Erythroblast (primary cell): ENCODE results near the gene CDC25A.
A peak's percentile ranks its signal among the peaks of the same experiment; 100 is the strongest.
"Not testable (repeated sequence)": the region's sequence is repeated elsewhere in the genome, so short reads cannot be mapped to it uniquely, and the experiment has no call there.

Experiments
- DNase-seq, 2 experiments: peaks; one replicate each; lab custom pipeline; 2025; lab: John Stamatoyannopoulos, UW
- GATA1 ChIP-seq: IDR thresholded peaks from 2 replicates; pipeline ENCODE4 v1.6.1; 2011; ENCODE audit warnings: low read depth, mild to moderate bottlenecking, control low read depth, low read length, moderate library complexity
- POLR2A ChIP-seq: IDR thresholded peaks from 2 replicates; pipeline ENCODE4 v1.6.1; 2011; ENCODE audit warnings: mild to moderate bottlenecking, low read length

The CDC25A gene

DNA sequence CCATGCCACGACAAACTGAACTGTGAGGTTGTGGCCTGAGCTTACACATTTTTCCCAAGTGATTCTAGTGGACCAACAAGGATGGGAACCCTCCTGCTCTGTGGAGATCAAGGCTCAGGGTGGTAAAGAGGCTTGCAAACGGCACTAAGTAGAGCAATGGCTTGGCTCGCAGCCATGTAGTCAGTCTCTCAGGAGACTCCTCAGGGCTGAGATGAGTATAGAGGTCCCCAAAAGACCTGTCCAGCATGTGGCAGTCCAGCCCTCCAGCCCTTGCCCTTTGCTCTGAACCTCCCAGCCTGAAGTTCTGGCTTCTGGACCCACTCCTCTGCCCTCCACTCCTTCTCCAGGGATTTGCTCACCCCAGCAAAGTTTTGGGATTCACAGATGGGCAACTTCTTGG lies 26.8 kb upstream of the CDC25A start:
- no peak for DNase-seq
- TF ChIP-seq POLR2A (no peak), GATA1 (no peak)

DNA sequence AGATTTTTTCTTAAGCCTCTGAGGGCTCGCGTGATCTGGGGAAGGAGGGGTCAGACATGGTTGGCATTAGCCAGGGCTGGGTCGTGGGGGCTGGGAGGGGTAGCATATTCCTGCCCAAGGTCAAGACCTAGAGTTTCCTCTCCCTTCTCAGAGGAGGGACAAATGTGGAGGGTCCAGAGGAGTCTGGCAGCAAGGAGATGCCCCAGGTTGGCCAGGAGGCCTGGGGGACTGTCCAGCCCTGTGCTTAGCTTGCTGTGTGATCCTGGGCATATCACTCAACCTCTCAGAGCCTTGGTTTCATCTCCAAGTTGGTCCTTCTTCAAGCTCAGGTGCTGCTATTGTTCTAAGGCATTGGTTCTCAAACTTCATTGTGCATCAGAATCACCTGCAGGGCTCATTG lies 26.0 kb upstream of the CDC25A start:
- no peak for DNase-seq
- no peak for TF ChIP-seq POLR2A
- TF ChIP-seq GATA1 = no peak

- not testable (repeated sequence) for DNase-seq
Observed at GRCh38 chr3:48211776-48212175, 23.6 kb upstream of the CDC25A start.

- DNase-seq = not testable (repeated sequence)
Observed at GRCh38 chr3:48210534-48210933, 22.3 kb upstream of the CDC25A start.

DNA sequence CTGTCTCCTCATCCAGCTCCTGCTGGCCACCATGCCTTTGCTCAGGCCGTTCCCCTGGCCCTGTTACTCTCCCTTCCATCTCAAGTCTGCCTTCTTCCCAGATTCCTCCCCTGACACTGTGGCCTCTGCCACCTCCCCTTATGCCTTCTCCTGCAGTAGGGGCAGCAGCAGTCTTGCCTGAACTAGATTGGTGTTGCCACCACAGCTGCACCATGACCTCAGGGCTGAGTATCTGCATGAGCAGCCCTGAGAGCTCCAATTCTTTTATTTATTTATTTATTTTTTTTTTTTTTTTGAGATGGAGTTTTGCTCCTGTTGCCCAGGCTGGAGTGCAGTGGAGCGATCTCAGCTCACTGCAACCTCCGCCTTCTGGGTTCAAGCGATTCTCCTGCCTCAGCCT lies 21.2 kb upstream of the CDC25A start:
- TF ChIP-seq POLR2A = no peak
- TF ChIP-seq GATA1 = no peak
- DNase-seq = no peak

DNA sequence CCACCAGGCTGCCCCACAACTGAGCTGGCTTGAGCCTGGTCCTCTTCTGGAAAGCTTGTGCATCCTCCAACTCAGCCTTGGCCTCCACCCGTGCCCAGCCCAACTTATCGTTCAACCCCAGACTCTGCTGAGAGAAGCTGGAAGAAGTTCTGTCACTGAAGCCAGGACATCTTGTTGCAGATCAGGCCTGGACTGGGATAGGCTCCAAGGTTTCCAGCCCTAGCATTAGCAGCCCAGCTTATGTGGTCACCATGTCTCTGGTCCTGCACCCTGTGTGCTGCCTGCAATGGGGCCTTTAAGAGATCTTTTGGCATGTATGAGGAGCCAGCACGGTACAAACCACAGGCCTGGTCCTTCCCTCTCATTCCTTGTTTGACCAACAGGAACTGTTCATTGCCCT lies 19.9 kb upstream of the CDC25A start:
- TF ChIP-seq POLR2A (peak; percentile 17), GATA1 (no peak)
- DNase-seq = peak; percentile 77 to 85

DNA sequence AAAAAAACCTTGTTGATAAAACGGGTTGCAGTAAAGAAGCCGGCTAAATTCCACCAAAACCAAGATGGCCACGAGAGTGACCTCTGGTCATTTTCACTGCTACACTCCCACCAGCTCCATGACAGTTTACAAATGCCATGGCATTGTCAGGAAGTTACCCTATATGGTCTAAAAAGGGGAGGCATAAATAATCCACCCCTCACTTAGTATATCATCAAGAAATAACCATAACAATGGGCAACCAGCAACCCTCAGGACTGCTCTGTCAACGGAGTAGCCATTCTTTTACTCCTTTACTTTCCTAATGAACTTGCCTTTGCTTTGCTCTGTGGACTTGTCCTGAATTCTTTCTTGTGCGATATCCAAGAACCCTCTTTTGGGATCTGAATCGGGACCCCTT lies 14.4 kb upstream of the CDC25A start:
- TF ChIP-seq GATA1 = no peak
- no peak for TF ChIP-seq POLR2A
- DNase-seq = no peak

DNA sequence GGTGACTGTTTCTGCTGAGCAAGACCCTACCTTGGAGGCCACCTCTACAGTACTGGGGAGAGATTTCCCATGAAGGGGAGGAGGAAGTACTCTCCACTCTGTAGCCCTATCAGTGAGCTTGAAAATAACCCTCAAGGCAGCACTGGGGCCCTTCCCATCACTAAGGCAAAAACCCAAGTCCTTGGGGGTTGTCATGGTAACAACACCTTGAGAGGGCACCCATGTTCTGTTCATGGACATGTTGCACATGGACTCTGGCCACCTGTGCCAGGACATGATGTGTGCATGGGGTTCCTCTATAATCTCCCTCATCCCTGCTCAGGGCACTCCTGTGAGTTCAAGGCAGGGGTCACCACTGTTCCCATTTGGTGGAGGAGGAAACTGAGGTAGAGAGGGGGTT lies 10.9 kb upstream of the CDC25A start:
- TF ChIP-seq GATA1 (no peak), POLR2A (no peak)
- no peak for DNase-seq

GRCh38 chr3:48196611-48197010 lies 8.4 kb upstream of the CDC25A start:
- no peak for DNase-seq
- no peak for TF ChIP-seq GATA1
- TF ChIP-seq POLR2A = no peak

DNA sequence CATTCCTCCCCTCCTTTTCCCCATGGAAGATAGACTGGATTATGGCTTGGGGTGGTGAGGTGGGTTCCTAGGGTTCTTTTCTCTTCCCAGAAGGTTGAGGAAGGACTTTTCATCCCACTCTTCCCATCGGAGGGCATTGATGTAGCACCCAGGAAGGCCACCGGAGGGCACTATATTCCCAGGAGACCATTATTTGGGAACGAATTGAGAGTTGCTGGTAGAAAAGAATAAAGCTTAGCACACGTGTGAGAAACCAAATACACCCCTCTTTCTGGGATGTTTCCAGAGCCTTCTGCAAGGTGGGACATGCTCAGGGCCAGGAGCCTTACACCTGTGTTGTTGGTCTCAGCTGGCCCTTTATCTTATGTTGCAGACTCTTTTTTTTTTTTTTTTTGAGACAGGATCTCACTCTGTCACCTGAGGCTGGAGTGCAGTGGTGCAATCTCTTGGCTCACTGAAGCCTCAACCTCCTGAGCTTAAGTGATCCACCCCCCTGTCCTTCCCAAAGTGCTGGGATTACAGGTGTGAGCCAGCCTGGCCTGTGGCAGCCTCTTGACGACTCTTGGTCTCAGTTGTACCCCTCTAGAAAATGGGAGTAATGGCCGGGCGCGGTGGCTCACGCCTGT lies 6.3 kb upstream of the CDC25A start:
- peak; percentile 35 to 59 for DNase-seq
- TF ChIP-seq POLR2A (no peak), GATA1 (no peak)

GRCh38 chr3:48190911-48191310 lies 2.7 kb upstream of the CDC25A start:
- DNase-seq = no peak
- TF ChIP-seq POLR2A (no peak), GATA1 (no peak)

DNA sequence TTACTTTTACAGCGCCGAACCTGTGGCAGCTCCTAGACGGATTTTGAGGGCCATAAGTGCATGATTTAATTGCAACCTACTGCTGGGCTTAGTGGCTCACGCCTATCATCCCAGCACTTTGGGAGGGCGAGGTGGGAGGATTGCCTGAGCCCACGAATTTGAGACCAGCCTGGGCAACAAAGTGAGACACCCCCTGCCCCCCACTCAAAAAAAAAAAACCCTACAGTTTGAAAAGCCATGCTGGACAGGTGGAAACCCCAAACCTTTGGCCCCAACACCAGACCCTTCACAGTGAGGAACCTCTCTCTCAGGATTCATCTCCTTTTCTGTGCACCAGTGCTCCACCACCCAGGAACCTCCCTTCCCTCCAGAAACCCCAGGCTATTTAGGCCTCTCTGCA lies 1.1 kb upstream of the CDC25A start:
- TF ChIP-seq POLR2A (no peak), GATA1 (no peak)
- no peak for DNase-seq

GRCh38 chr3:48187579-48188265 lies 495 bp downstream of the CDC25A start:
- peak; percentile 56 to 93 for DNase-seq
- no peak for TF ChIP-seq POLR2A

- DNase-seq = no peak
- no peak for TF ChIP-seq POLR2A
- no peak for TF ChIP-seq GATA1
Observed at GRCh38 chr3:48187301-48187578, 977 bp downstream of the CDC25A start.

GRCh38 chr3:48186631-48187300 lies 1.5 kb downstream of the CDC25A start:
- TF ChIP-seq GATA1 (no peak), POLR2A (no peak)
- peak; percentile 24 to 44 for DNase-seq

DNA sequence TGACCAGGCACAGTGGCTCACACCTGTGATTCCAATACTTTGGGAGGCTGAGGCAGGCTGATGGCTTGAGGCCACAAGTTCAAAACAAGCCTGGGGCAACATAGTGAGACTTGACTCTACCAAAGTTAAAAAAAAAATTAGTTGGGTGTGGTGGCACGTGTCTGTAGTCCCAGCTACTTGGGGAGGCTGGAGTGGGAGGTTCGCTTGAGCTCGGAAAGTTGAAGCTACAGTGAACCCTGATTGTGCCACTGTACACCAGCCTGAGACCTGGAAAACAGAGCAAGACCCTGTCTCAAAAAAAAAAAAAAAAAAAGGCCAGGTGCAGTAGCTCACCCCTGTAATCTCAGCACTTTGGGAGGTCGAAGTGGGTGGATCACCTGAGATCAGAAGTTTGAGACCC lies 3.1 kb downstream of the CDC25A start:
- DNase-seq = no peak
- TF ChIP-seq POLR2A = no peak
- no peak for TF ChIP-seq GATA1
